ENCODE measurements around the gene SMAD3.

The SMAD3 gene

DNA sequence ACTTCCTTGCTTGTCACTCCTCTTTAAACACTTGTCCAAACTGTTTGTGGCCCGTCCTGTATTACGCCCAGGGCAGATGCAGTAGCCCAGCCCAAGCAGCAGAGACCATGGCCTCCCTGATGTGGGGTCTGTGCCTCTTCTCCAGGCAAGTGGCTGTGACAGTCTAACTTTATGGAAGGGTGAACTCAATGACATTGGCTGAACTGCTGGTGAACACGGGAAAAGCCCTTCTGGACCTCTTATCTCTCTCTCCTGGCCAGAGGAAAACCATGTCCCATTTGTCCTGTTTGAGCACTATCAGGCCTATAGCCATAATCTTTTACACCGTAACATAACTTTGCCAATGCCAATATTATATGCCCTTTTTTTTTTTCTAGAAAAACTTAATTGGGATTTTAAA, 67.6 kb downstream of the SMAD3 start:
- no peak for DNase-seq

DNA sequence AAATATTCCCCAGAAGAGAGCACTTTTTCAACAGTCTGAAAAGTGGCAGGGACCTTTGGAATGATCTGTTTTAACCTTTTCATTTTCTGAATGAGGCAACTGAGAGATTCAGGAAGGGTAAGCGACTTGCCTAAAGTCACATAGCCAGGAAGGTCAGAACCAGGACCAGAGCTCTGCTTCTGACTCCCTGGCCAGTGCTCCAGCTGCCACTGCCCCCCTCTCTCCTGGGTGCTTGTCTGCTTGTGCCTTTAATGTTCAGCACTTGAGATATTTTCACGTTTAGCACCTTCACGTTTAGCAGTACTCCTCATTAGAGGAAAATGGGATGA, 68.3 kb downstream of the SMAD3 start:
- no peak for DNase-seq

DNA sequence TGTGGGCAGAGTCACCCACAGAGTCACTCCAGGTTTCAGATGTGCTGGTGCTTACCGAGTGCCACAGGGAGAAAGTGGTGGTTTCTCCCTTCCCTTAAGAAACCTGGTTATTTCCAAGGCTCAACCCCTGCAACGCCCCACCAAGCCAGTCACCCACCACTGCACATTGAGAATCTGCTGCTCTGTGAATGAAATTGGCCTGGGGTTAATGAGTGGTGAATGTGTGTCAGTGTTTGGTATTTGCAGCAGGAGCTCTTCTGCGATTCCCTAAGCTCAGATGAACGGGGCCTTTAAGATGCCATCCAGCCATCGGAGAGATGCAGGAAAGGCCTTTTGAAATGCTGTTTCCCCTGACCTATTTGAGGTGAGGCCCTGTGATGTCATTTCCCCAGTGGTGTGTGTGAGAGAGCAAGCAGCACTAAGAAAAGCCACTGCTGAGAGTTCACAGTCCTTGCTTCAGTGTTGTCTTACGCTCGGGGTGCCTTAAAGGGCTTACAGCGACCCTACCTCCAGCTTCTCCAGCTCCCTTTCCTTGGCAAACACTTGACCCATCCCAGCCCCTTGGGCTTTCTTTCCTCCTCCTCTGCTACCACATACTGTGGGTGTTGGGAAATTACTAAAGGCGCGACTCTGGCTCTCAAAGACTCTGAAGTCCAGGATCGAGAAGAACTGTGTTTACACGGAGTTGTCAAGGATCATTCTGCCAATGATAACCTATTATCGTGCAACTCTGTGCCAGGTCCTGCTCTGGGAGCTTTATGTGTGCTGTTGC, 68.9 kb downstream of the SMAD3 start:
- DNase-seq, result peak in 1 of 2 experiments; percentile 57

DNA sequence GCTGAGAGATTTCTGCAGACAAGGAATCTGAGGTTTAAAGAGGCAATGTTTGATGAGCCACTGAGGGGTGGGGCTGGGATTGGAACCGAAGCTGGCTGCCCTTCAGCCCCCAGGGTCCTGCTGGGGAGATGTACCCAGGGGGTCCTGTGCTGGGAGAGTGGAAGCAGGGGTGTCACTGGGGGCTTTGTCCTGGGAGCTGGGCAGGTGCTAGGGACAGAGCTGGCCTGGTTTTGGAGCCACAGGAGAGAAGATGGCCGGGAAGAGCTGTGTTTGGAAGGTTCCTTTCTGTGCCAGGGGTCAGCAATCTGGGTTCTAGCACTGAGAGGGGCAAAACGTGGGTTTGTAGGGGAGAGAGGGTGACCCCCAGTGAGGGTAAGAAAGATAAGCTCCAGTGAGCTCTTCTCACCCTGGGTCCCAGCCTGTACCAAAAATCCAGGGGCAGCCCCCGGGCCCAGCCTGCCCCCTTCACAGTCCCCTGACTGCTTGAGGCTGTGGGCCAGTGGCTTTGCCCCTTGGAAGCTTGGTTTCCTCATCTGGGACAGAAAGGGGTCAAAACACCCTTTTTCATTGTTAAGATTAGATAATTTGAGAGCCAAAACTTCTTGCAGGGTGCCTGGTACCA, 69.6 kb downstream of the SMAD3 start:
- DNase-seq, result no peak

DNA sequence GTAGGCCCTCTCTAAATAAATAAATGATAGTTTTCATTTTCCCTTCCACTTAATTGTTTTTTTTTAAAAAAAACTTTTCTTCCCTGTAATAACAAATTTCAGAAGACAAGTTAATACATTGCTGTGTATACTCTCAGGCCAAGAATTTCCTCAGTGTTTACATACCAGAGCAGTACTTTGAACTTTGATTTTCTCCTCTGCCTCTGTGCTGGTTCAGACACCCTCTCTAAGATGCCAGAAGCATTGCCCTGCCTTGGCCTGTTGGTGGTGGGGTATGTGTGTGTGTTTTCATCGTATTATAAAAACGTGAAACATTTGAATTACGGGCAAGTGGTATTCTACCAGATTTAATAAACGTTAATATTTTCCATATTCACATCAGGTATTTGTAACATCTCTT, 70.1 kb downstream of the SMAD3 start:
- no peak for DNase-seq

DNA sequence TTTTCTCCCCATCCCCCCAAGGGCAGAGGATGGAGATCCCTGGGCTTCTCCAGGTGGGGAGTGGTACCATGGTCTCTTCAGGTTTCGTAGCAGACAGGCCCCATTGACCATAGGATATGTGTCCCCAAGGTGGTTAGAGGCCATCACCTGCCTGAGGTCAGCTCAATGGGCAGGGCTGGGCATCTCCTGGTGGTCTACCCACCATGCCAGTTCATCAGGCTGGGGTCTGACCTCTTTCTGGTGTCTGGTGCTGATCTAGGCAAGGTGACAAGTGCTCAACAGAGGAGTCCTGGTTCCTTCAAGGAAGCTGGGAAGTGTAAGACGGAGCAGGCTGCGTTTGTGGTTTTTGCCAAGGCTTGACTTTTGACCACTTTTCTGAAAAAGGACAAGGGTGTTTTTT, 71.4 kb downstream of the SMAD3 start:
- no peak for DNase-seq

DNA sequence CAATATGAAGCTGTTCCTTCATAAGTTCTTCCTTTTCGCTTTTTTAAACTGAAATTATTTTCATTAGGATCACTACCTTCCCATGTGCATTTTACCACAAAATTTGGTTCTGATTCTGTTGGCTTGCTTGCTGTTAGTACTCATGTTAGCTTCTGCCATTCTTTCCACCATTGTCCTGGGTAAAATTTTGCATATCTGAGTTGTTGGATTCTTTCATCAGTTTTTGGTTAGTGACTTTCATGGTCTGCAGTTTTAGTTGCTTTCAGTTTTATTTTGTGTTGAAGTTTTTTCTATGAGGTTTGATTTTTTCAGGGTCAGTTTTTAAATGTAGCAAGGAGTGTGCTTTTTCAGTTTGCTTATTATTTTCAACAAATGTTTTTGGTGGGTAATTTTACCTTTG, 71.9 kb downstream of the SMAD3 start:
- no peak for DNase-seq

DNA sequence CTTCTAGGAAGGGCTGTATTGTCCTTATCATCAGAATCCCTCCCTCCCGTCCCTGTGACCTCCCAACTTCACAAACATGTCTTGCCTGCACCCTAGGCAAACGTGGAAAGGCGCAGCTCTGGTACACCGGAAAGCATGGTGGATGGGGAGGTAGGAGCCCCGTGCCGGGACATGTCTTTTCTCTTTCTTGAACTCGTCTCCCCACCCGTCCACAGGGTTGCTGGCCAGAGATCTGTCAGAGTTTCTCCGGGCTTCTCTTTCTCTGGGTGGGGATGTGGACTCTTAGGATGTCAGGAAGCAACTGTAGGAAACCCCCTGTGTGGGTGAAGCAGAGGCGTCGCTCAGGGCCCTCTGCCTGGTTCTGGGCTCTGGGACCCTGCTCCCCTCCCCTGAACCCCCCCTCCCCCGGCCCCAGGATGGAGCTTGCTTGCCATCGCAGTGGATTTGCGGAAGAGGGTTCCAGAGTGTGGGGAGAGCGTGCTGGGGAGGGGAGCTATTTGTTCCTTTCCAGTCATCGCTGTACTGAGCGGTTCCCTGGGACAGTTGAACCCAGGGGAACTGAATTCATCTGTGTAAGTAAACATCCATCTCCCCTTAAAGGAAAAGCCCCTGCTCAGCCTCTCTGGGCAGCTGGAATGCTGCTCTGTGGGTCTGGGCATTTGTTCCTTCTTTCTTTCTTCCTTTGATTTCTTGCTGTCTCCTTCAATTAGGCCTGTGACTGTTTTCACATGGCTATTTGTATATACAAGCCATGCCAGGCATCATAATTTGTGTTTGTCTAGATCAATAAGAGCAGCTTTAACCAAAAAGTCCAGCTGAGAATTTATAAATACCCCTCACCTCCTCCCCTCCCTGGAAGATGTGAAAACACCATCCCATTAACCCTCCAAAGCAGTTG, 72.8 kb downstream of the SMAD3 start:
- DNase-seq, result no peak

DNA sequence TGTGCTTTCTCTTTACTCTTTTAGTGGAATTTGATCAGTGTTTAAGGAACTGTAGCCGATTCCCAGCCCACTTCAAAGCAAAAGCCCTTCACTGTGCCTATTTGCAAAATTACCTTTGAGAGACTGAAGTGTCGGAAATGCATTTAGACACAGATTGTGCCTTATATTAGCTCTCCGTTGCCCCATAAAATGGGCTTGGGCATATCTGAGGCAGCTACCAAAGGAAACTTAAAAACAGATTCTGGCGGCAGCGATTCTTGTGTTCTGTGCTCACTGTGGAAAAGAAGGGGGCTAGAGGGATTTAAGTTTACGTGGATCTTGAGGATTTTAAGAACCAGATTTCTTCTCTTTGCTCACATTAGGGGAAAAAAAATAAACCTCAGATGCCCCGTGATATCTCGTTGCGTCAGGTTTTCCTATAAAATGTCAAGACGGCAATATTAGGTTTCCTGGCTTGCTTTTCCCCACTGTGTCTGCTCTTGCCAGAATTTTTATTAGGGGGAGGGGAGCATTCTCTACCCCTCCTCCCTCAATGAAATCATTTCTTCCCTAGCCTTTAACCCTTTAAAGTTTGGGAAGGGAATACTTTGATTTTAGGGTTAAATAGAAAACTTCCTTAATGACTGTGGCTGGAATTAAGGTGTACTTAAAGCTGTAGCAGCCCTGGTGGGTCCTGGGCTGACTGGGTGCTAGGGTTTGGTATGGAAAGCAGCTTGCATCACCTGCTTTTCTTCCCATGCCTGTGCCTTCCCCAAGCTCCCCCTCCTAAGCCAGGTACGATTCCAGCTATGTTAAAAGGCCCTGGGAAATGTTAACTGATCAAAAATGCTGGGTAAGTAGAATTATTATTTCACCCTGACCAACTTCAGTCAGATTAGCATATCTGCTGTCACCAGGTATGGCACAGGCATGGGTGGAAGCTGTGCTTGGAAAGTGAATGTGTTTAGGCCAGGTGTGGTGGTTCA, 73.8 kb downstream of the SMAD3 start:
- no peak for DNase-seq

DNA sequence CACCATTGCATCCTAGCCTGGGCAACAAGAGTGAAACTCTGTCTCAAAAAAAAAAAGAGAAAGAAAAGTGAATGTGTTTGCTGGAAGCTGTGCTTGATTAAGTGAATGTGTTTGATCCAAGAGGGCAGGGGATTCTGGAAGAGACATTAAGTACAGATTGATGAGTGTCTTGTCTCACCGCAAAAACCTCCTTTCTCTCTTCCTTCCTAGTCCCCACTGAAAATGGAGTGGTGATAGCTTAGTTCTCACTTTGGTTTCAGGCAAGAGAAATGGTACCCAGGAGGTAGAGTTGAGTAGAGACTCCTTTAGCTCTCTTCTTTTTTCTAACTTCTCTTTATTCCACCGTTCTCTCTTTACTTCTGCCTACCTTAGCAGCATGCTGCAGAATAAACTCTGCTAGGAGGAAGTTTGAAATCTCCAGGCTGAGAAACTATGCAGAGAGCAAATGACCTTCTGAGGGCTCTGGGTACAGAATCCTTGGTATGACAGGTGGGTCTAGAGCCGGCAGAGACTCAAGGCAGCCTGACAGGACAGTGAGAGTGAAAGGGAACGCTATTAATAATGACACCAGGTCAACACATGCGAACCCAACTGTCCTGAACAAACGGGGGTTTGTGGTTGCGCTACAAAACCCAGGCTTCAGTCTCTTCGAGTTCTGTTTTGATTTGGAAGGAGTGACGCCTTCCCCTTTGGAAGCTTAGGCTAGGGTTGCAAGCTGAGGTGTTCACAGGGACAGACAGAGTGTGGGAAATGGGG, 74.9 kb downstream of the SMAD3 start:
- no peak for DNase-seq

DNA sequence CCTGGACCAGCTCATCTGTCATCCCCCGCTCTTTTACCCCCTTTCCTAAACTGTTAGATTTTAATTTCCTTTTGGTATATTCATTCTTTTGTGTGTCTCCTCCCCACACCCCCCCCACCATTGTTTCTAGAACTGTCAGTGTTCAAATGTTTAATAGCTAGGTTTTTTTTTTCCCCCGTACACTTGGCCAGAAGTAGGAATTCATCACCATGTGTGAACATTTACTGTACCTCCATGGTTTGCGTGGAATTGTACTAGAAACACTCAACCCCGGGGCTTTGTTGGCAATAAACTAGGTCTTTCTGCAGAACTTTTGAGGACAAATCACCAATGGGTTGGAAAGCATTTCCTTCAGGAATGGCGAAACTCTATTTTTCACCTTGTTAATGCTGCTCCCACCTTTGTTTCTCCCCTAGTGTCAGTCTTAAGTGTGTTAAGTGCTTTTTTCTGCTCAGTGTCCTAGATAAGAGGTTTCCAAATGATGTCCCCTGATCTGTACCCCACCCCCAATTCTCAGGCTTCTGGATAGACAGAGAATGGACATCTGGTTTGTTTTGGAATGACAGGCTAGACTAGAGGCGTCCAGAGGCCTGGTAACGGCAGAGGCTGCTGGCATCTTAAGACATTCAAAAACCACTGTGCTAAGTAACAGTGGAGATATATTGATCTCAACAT, 76.8 kb downstream of the SMAD3 start:
- DNase-seq, result no peak

DNA sequence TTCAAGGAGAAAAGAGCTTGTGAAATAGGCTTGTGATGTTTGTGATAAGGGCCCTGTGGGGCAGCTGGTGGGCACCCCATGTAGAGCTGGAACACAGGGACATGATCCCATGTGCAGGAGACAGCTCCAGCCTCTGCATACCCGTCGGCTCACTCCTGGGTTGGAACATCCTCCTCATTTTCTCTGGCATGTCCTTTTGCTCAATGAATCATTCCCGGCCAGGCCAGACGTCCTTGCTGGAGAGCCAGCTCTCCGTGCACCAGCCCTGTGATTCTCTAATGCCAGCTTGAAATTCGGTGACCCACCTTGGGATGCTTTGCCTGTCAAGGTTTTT, 77.3 kb downstream of the SMAD3 start:
- no peak for DNase-seq

DNA sequence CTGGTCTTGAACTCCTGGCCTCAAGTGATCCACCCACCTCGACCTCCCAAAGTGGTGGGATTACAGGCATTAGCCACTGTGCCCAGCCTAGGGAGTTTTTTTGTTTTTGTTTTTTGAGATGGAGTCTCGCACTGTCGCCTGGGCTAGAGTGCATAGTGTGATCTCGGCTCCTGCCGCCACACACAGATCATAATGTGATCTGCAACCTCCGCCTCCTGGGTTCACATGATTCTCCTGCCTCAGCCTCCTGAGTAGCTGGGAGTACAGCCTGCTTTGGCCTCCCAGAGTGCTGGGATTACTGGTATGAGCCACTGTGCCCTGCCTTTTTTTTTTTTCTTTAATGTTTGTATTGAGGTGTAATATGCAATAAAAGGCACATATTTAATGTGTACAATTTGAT, 78.2 kb downstream of the SMAD3 start:
- DNase-seq, result no peak

DNA sequence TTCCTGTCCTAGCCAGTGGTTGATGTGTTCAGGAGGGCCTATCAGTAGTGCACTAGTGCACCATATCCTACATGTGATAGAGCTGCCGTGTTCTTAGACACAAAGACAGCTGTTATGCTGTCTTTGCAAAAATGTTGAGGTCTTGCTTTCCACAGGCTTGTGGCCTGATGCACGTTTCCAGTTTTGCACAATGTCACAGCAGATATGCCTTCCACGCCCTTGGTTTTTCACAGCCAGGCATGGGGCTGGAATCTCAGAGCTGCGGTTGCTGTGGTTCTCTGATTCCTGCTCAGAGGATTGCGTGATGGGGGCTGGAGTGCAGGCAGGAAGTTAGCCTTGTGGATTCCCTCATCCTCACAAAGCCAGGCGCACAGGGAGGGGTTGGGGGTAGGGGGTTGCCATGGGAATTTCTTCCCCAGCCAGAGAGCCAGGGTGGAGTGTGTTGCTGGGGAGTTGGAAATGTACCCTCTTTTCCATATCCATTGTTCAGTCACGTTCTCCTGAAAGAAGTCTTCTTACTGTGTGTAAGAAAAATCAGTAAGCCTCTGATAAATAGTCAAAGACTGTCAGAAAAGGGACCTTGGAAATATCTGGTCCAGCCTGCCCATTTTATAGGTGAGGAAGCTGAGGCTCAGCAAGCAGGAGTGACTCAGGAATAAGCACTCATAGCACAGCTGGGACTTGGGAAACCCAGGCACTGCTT, 79.4 kb downstream of the SMAD3 start:
- no peak for DNase-seq

DNA sequence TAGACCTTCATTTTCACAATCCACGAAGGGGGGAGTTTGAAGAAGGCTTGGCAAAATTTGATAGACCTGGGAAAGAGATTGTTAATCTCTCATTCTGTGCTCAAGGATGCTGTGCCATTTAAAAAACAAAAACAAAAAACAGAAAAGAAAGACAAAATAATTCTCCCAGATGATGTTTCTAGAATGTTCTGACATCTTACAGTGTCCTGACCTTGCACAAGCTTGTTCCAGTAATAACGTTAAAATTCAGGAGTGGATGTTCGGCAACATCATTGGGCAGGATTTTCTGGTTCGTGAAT, 79.9 kb downstream of the SMAD3 start:
- DNase-seq, result no peak

DNA sequence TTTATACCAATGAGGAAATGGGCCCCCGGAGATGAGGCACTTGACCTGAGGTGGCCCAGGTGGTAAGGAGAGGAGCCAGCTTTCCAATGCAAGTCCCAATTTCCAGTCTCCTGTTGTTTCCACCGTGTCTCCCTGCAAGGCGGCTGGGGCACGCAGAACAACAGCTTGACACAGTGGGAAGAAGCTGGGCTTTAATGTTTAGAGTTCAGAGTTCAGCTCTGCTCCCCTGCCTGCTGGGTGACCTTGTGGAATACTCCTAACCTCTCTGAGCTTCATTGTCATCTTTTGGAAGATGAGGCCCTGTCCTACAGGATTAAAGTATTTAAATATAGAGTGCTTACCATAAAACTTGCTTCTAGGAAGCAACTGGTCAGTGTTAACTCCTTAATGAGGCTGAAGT, 80.3 kb downstream of the SMAD3 start:
- no peak for DNase-seq

DNA sequence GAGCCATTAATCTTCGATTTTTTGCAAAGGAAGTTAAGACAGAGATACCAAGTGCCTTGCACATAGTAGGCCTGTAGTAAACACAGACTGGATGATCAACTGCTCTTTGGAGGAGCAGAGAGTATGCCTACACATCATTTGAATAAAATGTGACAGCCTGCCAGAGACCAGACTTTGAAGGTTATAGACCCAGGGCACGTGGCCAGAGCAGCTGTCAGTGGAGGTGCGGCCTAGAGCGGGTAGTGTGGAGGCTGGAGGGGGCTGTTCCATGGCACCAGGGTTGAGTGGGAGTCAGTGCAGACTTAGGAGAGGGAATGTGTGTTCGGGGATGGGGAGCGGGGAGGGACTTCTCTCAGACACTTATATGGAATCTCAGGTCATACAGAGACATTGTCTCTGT, 80.8 kb downstream of the SMAD3 start:
- DNase-seq, result no peak

DNA sequence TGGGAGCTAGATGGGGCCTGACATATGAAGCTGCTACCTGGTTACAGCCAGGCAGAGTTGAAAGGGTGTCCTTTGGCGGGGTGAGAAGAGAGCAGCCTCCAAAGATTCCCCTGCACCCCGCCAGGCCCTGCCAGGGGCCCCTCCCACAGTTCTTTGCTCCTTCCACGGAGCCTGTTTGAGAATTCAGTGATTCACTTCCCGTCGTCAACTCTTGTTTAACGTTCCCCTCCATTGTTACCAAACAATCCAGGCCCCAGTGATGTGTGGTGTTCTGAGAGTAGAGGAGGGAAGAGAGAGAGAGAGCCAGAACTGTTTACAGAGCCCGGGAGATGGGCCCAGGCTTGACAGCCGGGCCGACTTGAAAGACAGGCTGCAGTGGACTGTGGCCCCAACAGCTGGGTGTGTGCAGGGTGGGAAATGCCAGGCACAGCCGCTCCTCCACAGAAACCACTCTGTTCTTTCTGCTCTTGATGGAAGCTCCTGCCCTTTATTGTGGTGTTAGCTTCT, 81.5 kb downstream of the SMAD3 start:
- peak; percentile 22 for DNase-seq

DNA sequence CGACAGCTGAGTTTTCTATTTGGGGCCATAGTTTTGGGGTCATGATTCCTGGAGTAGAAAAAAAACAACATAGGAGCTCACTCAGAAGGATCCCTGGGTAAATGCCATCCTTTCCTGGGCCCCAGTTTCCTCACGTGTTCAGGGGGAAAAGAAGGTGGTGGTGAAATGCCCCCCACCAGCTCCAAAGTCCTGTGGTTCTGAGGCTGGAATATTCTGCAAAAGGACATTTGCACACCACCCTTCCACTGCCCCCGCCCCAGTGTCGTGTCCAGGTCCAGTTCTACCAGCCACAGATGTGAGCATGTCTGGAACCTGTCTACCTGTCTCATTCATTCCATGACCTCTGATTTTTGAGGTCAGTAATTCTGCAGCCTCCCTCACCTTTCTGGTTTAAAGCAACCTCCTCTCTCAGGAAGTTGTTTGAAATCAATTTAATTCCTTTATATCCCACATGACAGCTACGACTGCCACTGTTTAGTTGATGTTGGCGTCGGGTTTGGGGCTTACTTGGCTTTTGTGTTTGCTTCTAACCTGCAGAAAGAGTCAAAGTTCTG, 82.1 kb downstream of the SMAD3 start:
- DNase-seq, result no peak

DNA sequence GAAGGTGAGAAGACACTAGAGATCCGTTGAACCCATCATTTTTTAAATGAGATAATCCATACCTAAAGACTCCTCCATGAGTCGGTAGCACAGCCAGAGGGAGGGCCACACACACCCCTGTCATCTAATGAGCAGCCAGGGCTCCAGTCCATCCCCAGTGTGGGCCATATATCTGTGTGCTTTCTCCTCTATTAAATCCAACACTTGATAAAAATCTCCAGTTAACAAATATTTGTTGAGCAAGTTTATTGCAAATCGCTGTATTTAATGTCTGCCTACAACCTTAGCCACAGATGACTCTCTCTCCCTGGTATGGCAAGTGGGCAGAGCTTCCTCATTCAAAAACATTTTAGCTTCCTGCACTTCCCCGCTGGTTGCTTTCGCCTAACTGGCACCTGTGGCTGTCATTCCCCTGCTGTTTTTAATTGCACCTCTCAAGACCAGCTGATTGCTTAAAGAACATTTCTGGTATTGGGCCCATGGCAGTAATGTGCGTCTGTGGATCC, 82.8 kb downstream of the SMAD3 start:
- DNase-seq, result no peak

Measured in stimulated activated CD4-positive, alpha-beta T cell treated with anti-CD3 and anti-CD28 coated beads, Interleukin-4, amount 100 ng/mL, for 4 hours (primary cell).